NCI-H146 (cell line): ENCODE data around the gene TTC7B.
A peak's percentile ranks its signal among the peaks of the same experiment; 100 is the strongest.

Source experiments
- DNase-seq: peaks from one replicate; lab custom pipeline; 2025; lab: John Stamatoyannopoulos, UW

Gene TTC7B

GRCh38 chr14:90674716-90675115 is 141.5 kb downstream of the TTC7B start:
- DNase-seq, result no peak

GRCh38 chr14:90674043-90674670 is 142.1 kb downstream of the TTC7B start:
- no peak for DNase-seq

GRCh38 chr14:90671382-90672234 is 144.6 kb downstream of the TTC7B start:
- no peak for DNase-seq

GRCh38 chr14:90669731-90670130 is 146.5 kb downstream of the TTC7B start:
- no peak for DNase-seq

- DNase-seq, result no peak
Measured at GRCh38 chr14:90666571-90666970, 149.7 kb downstream of the TTC7B start.

GRCh38 chr14:90665321-90666000 is 150.8 kb downstream of the TTC7B start:
- no peak for DNase-seq

GRCh38 chr14:90664911-90665310 is 151.3 kb downstream of the TTC7B start:
- no peak for DNase-seq

- no peak for DNase-seq
Measured at GRCh38 chr14:90663680-90664079, 152.6 kb downstream of the TTC7B start.

- DNase-seq, result no peak
Measured at GRCh38 chr14:90663140-90663539, 153.1 kb downstream of the TTC7B start.

- no peak for DNase-seq
Measured at GRCh38 chr14:90661866-90662265, 154.4 kb downstream of the TTC7B start.

GRCh38 chr14:90660865-90661570 is 155.2 kb downstream of the TTC7B start:
- peak; percentile 19 for DNase-seq

- DNase-seq, result no peak
Measured at GRCh38 chr14:90659156-90659555, 157.1 kb downstream of the TTC7B start.

GRCh38 chr14:90658541-90658967 is 157.7 kb downstream of the TTC7B start:
- DNase-seq, result no peak

- no peak for DNase-seq
Measured at GRCh38 chr14:90656973-90657372, 159.3 kb downstream of the TTC7B start.

- DNase-seq, result no peak
Measured at GRCh38 chr14:90655829-90656228, 160.4 kb downstream of the TTC7B start.

- DNase-seq, result no peak
Measured at GRCh38 chr14:90654831-90655276, 161.4 kb downstream of the TTC7B start.

- DNase-seq, result no peak
Measured at GRCh38 chr14:90652626-90653025, 163.6 kb downstream of the TTC7B start.

GRCh38 chr14:90651976-90652560 is 164.2 kb downstream of the TTC7B start:
- no peak for DNase-seq

GRCh38 chr14:90651271-90651804 is 164.9 kb downstream of the TTC7B start:
- DNase-seq, result no peak

- no peak for DNase-seq
Measured at GRCh38 chr14:90649557-90650135, 166.6 kb downstream of the TTC7B start.

- DNase-seq, result no peak
Measured at GRCh38 chr14:90649083-90649482, 167.1 kb downstream of the TTC7B start.
